Iris pigment epithelial cell (primary cell): ENCODE data around the gene PUSL1.
"Not testable (repeated sequence)": the region's sequence is repeated elsewhere in the genome, so short reads cannot be mapped to it uniquely, and the experiment has no call there.

Source experiments
- DNase-seq: peaks from one replicate; pipeline ENCODE4 v3.0.0-alpha.2; 2011; ENCODE audit warnings: low read depth

The PUSL1 gene

DNA sequence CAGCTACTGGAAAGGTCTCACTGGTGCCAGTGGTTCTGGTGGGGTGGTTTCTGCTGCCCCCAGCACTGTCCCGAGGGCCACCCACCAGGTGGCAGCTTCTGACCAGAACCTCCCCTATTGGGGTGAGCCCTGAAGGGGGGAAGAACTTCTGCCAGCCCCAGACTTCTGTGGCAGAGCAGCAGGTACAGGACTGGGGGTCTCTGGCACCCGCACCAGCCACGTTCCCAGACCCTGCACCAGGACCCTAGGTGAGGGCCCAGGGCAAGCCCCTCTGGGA is 1.6 kb downstream of the PUSL1 start:
- no peak for DNase-seq

DNA sequence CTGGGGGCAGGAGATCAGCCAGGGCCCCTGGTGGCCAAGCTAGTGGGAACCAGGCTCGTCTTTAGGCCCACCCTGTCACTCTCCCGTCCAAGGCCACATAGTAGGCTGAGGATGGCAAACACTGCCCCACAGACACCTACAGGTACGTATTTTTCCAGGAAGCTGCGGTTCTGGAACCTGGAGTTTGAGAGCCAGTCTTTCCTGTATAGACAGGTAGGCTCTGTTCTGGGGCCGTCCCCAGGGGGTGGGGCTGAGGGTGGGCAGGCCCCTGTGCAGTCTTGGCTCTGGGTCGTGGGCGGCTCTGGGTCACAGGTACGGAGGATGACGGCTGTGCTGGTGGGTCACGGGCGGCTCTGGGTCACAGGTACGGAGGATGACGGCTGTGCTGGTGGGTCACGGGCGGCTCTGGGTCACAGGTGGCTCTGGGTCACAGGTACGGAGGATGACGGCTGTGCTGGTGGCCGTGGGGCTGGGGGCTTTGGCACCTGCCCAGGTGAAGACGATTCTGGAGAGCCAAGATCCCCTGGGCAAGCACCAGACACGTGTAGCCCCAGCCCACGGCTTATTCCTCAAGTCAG is 2.2 kb downstream of the PUSL1 start:
- DNase-seq: no peak

DNA sequence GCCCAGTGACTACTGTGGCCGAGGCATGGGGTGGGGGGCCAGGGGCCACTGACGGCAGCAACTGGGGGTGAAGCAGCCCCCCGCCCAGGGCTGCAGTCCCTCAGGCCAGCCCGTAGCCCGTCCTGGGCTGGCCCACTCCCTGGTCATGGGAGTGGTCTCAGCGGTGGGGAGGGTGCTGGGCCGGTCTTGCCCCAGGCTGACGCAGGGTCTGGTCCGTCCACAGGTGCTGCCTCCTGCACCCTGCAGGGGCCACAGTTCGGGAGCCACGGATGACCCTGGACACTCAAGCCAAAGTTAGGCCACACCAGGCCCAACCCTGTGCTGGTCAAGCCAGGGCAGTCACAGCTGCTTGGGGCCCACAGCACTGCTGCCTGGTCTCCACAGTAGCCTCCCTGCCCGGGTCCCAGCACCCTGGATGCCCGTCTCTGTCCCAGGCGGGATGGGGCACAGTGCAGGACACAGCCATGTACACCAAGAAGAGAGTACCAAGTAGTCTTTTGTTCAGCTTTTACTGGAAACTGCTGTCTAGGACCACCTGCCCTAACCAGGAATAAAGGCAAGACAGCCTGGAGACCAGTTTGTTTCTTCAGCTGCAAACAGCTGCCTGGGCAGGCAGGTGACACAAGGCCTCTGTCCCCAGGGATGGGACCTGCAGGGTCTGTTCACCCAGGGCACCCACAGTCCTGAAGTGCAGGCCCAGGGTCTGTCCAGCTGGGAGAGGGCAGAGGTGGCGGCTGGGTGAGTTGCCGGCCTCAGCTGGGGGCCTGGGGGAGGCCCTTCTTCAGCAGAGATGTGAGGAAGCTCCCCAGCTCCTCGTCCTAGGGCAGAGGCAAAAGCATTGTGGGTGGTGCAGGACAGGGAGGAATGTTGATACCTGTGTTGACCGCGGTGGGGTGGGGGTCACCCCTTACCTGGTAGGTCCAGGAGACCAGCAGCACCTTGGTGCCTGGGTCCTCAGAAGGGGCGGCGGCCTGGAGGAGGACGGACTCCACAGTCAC is 3.0 kb downstream of the PUSL1 start:
- DNase-seq: no peak

DNA sequence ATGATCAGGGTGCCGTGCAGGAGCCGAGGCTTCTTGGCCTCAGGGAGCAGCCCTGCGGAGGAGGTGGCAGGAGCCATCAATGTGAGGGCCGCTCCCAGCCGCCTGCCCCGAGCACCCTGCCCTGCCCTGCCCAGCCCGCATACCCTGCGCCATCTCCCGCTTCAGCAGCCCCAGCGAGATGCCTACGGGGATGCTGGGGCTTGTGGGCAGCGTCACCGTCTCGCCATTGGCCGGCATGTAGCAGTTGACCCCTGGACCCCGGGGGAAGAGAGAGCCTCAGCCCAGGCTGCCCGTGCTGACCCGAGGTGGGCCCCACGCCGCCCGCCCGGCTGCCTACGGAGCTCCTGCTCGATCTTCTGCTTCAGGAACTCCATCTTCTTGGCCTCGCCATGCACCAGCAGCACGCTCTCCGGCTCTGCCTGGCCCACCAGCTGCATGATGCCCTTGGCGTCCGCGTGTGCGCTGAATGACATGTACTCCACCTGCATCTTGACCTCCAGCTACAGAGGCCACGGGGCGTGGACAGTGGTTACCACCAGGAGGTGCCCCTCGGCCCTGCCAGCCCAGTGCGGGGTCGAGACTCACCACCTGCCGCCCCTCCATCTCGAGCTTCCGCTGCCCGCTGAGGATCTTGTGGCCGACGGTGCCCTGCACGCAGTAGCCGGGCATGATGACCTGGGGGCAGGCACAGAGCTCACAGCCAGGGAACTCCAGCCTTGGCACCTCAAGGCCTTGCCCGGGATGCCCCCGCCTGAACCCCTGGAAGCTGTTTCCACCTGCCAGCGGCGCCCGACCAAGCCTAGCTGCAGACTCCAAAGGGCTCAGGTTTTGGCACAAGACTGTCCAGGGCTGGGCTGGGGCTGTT is 4.3 kb downstream of the PUSL1 start:
- no peak for DNase-seq

DNA sequence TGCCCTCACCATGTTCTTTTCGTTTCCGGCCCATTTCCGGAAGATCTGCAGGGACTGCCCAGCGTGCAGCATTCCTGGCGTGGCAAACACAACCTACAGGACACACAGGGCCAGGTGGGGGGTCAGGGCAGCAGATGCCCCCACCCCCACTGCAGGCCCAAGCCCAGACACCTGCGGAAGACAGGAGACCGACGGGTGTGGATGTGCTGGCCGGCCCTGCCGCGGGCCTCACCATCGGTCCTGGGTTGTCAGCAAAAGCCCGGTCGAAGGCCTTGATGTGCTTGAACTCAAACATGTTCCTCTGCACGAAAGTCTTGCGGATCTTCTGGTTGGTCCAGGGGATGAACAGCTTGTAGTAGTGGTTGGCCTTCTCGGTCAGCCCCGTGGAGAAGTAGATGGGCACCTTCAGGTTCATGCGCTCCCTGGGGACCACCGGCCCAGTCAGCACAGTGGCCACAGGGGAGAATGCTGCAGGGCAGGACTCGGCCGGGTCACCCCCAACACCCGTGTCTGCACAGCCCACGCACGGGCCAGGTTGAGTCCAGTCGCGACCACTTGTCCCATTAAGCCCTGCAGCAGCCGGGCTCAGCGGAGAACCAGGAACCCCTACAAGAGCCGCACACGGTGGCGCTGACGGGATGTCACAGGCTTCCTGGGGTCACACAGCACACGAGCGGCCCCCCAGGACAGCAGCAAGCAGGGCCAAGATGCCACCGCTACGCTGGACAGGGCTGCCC is 5.3 kb downstream of the PUSL1 start:
- no peak for DNase-seq

DNA sequence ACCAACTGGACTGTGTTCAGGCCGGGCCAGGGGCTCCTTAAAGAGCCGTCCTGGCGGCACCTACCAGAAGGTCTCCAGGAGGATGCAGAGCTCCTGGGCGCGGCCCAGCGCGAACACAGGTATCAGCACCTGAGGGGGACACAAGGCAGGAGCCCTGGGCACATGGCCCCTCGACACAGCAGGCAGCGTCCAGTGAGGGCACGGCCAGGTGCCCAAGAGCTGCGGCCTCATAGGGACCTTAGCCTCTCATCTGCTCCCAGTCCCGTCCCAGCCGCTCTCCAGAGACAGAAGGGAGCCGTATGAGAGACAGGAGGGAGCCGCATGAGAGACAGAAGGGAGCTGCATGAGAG is 5.8 kb downstream of the PUSL1 start:
- DNase-seq: no peak

DNA sequence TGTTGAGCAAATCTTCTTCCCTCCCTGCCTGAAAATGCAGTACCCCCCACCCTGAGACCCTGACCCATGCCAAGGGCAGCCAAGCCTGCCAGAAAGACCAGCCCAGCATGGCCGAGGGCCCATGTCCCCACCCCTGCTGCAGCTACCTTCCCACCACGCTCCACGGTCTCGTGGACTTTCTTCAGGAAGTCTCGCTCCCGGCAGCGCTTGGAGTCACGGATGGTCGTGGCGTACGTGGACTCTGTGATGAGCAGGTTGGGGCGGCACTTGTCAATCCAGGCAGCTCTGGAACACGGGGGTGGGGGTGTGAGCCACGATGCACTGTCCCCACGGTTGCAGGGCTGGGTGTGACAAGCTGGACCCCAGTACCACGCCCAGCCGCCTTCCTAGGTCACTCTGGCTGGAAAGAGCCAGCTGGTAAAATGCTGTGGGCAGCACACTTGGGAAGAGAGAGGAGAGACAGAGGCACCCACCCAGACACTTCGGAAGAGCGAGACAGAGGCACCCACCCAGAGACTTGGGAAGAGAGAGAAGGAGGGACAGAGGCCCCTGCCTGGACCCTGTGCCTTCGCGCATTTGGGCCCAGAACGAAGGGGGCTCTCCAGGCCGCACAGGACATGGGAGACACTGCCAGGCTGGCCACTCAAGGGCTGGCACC is 6.4 kb downstream of the PUSL1 start:
- DNase-seq: no peak

DNA sequence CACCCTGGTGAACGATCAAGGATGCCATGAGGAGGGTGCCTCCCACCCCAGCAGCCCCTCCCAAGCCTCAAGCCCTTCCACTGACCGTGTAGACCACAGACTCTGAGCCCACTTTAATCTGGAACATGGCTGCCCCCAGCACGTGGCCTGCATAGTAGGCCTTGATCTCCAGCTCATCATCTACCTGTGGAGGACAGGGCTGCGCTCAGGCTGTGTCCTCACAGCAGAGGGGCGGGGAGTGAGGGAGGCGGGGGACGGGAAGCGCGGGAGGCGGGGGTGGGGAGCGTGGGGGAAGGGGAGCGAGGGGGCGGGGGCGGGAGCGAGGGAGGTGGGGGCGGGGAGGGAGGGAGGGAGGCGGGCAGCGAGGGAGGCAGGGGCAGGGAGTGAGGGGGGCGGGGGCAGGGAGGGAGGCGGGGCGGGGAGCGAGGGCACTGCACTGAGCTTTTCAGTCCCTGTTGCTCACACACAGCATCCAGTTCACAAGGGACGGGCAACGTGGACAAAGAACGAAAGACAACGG is 7.1 kb downstream of the PUSL1 start:
- DNase-seq: no peak

DNA sequence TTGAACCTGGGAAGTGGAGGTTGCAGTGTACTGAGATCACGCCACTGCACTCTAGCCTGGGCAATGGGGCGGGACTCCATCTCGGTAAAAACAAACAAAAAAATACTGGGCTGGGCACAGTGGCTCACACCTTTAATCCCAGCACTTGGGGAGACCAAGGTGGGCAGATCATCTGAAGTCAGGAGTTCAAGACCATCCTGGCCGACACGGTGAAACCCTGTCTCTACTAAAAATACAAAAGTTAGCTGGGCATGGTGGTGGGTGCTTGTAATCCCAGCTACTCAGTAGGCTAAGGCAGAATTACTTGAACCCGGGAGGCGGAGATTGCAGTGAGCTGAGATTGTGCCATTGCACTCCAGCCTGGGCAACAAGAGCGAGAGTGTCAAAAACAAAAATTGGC is 7.8 kb downstream of the PUSL1 start:
- not testable (repeated sequence) for DNase-seq

DNA sequence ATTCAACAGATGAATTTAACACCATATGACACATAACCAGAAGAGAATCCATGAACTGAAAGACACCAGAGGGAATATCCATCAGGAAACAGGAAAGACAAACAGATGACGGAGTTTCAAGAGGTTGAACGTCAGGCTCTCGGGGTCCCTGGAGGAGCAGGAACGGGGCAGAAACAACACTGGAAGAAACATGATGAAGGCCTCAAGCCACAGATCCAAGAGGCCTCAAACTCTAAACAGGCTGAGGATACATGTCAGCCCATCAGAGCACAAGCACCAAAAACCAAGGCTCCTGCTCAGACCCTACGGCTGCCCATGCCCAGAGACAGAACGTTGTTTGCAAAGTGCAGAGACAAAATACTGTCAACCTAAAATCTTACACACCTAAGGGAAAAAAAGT is 9.0 kb downstream of the PUSL1 start:
- DNase-seq: no peak

DNA sequence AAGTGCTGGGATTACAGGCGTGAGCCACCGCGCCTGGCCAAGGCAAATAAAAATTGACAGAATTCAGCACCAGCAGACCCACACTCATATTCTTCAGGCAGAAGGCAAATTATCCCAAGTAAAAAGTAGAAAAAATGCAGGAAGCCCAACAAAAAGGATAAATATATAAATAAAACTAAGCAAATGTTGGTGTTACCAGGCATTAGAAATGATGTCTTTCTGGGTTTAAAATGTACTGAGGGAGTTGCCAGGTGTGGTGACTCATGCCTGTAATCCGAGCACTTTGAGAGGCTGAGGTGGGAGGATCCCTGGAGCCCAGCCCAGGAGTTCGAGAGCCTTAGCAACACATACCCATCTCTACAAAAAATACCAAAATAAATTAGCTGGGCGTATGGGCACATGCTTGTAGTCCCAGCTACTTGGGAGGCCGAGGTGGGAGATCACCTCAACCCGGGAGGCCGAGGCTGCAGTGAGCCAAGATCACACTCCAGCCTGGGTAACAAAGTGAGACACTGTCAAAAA is 9.8 kb downstream of the PUSL1 start:
- peak; percentile 96 for DNase-seq

DNA sequence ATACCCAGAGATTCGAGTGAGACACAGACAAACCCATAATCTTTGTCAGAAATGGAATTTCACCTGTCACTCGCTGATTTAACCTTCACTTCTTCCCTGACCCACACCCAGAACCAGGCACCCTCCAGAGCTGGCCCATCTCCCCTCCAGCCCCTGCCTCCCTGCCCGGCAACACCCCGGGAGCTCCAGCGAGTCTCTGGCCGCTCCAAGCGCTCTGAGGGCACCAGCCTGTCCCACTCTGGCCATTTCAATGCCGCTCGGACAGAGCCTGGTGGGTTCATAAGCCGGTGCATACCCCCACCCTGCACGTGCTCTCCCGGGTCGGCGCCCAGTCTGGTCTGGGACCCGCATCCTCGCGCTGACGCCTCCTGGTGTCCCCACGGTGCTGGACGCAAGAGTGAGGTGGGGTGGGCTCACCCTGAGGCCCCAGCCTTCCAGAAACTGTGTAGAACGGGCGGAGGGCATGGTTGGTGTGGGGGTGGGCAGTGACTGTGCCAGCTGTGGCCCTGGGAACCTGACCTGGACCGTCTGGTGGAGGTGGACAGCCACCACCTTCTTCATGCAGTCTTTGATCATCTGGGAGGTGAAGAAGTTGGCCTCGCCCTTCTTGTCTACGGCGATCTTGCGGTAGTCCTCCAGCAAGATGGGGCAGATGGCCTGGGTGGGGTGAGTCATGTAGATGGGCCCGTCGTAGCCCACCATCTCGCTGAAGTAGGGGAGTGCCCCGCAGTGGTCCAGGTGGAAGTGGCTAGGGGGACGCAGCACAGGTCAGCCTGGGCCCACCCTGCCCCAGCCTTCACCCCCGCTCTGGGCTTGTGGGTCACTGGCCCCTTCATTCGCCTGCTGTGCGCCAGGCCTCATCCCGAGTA is 10.6 kb downstream of the PUSL1 start:
- no peak for DNase-seq

DNA sequence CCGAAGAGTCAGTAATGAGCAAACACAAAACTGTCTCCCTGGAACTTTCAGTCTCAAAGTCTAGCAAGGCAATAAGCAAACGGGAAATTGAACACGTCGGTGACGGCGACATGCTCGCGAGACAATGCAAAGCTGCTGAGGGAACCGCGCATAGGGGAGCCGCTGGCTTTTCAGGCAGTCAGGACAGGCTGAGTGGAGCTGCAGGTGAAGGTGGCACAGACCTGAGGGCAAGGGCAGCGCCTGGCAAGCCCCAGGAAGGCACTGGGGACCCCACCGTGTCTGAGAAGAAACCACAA is 11.2 kb downstream of the PUSL1 start:
- DNase-seq: no peak

DNA sequence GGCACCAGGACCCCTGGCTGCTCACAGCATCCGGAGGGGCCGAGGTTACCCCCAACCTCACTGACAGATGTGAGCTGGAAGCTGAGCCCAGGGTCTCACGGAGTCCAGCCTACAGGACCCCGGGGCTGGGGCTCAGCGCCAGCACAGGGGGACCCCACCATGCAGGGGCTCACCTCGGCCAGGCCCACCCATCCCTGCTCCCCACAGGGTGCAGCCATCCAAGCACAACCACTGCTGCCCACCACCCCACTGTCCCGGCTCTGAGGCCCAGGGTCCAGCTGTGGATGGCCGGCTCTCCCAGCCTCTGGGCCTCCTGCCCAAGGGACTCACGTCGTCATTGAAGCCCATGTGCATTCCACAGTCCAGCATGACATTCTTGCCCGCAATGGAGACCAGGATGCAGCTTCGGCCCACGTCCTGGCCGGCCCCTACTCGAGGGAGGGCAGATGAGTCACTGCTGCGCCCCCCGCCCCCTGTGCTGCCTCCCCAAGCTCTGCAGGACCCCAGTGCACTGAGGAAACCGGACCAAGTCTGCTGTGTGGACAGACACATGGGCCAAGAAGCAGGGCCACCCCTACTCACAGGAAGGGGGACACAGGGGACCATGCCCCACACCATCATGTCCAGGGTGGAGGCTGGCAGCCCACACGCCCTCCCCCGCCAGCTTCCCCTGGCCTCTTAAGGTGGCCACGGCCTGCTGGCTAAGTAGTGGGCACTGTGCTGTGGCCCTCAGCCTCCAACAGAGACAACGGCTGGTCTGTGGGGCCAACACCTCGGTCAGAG is 12.5 kb downstream of the PUSL1 start:
- DNase-seq: peak; percentile 17

DNA sequence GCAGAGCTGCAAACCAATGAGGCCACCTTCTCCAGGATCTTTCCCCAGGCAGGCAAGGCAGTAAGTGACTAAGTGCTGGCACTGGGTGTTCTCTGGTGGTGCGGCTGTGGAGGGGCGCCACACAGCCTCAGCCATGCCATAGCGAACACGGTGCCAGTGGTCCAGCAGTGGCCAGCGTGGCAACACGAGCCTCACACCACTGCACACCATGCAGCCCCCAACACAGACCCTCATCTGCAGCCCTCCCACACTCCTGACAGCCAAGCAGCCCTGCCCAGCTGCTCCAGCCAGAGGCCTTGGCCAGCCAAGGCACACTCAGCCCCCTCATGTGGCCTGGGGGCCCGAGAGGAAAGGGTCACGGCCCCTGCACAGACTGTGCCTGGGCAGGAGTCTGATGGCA is 13.1 kb downstream of the PUSL1 start:
- DNase-seq: no peak

DNA sequence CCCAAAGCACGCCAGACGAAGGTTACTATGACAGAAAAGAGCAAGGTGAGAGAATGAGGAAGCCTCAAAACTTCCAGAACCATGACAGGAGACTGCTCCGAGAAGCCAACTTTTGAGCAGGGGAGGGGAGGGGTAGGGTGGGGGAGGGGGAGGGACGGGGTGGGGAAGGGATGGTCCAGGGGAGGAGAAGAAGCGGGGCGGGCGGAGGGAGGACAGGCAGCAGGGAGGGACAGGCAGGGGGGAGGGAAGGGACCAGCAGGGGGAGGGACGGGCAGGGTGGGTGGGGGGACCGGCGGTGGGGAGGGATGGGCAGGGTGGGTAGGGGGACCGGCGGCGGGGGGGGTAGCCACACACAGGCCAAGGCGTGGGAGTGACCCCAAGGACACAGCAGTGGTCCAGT is 14.0 kb downstream of the PUSL1 start:
- DNase-seq: no peak

DNA sequence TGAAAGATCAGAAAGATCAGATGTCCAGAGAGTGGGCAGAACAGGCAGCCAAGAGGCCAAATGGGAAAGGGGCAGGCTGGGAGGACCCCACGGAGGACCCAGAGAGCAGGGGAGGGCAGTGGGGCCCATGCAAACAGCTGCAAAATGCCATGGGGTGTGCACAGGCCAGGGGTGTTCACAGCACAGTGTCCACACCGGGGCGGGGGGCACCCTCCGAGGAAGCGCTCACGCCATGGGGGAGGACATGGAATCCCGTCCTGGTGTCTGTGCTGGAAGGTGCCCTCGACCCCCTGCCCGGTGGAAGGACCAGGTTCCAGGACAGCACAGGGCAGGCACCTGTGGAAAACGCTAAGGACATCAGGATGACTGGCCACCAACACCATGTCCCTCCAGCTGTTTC is 14.6 kb downstream of the PUSL1 start:
- DNase-seq: no peak

DNA sequence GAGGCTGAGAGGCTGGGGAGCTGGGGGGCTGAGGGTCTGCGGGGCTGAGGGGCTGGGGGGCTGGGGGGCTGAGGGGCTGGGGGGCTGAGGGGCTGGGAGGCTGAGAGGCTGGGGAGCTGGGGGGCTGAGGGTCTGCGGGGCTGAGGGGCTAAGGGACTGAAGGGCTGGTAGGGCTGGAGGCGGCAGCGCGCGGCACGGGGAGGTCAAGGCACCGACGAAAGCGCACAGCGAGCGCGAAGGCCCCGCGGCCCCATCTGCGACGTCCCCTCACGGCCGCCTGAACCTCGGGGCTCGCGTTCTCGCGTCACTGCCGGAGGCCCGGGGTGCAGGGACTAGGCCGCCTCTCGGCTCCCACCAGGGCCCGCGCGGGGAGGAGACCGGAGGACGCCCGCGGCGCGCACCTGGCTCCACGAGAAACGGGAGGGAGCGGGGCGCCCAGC is 15.7 kb downstream of the PUSL1 start:
- no peak for DNase-seq

DNA sequence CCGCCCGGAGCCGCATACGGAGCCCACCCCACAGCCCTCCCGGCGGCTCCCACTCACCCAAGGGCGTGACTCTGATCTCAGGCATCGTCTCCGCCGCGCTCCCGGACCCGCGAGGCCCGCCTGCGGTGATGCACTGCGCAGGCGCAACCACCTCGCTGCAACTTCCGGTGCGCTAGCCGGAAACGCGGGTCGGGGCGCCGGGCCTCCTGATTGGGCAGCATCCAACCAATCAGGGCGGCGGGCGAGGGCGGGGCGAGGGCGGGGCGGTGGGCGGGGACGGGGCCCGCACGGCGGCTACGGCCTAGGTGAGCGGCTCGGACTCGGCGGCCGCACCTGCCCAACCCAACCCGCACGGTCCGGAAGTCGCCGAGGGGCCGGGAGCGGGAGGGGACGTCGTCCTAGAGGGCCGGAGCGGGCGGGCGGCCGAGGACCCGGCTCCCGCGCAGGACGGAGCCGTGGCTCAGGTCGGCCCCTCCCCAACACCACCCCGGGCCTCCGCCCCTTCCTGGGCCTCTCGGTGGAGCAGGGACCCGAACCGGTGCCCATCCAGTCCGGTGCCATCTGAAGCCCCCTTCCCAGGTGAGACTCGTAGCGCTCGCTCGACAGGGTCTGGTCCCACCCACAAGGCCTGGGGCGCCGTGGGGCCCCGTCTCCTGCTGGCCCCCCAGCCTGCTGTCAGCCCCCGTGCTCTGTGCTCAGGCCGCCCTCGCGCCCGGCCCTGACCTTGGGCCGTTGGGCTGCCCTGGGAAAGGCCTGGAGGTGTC is 16.3 kb downstream of the PUSL1 start, which contains the start of the genes CPTP and INTS11:
TSS of gene CPTP (plus strand) at position 279 of the 764 bp plus-strand sequence. CDS start 2,109 bp downstream, outside the sequence.
TSS of gene INTS11 (minus strand) at position 137 of the 764 bp plus-strand sequence. CDS start at position 85, 52 bp downstream.
- peak; percentile 86 for DNase-seq
